Measurements from ENCODE around the gene RHOH.

The RHOH gene

GRCh38 chr4:40170588-40170987 is 26.2 kb upstream of the RHOH start:
- Histone ChIP-seq H3K9ac (no peak overlapping the region), H3K27ac (no peak overlapping the region), H3K79me2 (ENCODE audit: insufficient read depth, low read depth) (no peaks in the 10 kb centered on the region), H3K4me3 (IDR thresholded peaks at IDR 0.05; ENCODE audit: insufficient read depth, low read depth, low read length) (no peak overlapping the region), H4K20me1 (ENCODE audit: insufficient read depth) (no peaks in the 10 kb centered on the region), H3K4me1 (ENCODE audit: low read depth, poor library complexity, severe bottlenecking) (no peaks in the 10 kb centered on the region), H2AFZ (ENCODE audit: low read depth) (no peak overlapping the region), H3K27me3 (ENCODE audit: insufficient read depth, low read depth) (no peaks in the 10 kb centered on the region), H3K36me3 (ENCODE audit: insufficient read depth) (no peaks in the 10 kb centered on the region), H3K4me2 (no peak overlapping the region)
- no peak for TF ChIP-seq CTCF (conservative IDR thresholded peaks at IDR 0.05; ENCODE audit: low read depth, low read length)

GRCh38 chr4:40173470-40173875 is 23.4 kb upstream of the RHOH start:
- Histone ChIP-seq H3K27ac (no peak overlapping the region), H3K27me3 (ENCODE audit: insufficient read depth, low read depth) (no peaks in the 10 kb centered on the region), H3K36me3 (ENCODE audit: insufficient read depth) (no peaks in the 10 kb centered on the region), H3K79me2 (ENCODE audit: insufficient read depth, low read depth) (no peaks in the 10 kb centered on the region), H4K20me1 (ENCODE audit: insufficient read depth) (no peaks in the 10 kb centered on the region), H3K9ac (no peak overlapping the region), H3K4me3 (IDR thresholded peaks at IDR 0.05; ENCODE audit: insufficient read depth, low read depth, low read length) (no peak overlapping the region), H3K4me1 (ENCODE audit: low read depth, poor library complexity, severe bottlenecking) (no peaks in the 10 kb centered on the region), H2AFZ (ENCODE audit: low read depth) (no peak overlapping the region), H3K4me2 (no peak overlapping the region)
- TF ChIP-seq CTCF (conservative IDR thresholded peaks at IDR 0.05; ENCODE audit: low read depth, low read length) = no peak

- H2AFZ ChIP-seq (ENCODE audit: low read depth) = no peak overlapping the region
- no peak overlapping the region for H3K4me3 ChIP-seq (IDR thresholded peaks at IDR 0.05; ENCODE audit: insufficient read depth, low read depth, low read length)
- H3K27ac ChIP-seq = no peak overlapping the region
- no peak overlapping the region for H3K4me2 ChIP-seq
- H4K20me1 ChIP-seq (ENCODE audit: insufficient read depth) = no peaks in the 10 kb centered on the region
- H3K4me1 ChIP-seq (ENCODE audit: low read depth, poor library complexity, severe bottlenecking) = peaks cover 5% of the 10 kb centered on the region
- H3K27me3 ChIP-seq (ENCODE audit: insufficient read depth, low read depth) = no peaks in the 10 kb centered on the region
- no peaks in the 10 kb centered on the region for H3K79me2 ChIP-seq (ENCODE audit: insufficient read depth, low read depth)
- H3K9ac ChIP-seq = no peak overlapping the region
- no peaks in the 10 kb centered on the region for H3K36me3 ChIP-seq (ENCODE audit: insufficient read depth)
- TF ChIP-seq CTCF (conservative IDR thresholded peaks at IDR 0.05; ENCODE audit: low read depth, low read length) = no peak
Observed at GRCh38 chr4:40176602-40177001, 20.2 kb upstream of the RHOH start.

- no peak overlapping the region for H3K4me2 ChIP-seq
- H3K4me1 ChIP-seq (ENCODE audit: low read depth, poor library complexity, severe bottlenecking) = peaks cover 5% of the 10 kb centered on the region
- no peak overlapping the region for H3K4me3 ChIP-seq (IDR thresholded peaks at IDR 0.05; ENCODE audit: insufficient read depth, low read depth, low read length)
- TF ChIP-seq CTCF (conservative IDR thresholded peaks at IDR 0.05; ENCODE audit: low read depth, low read length) = no peak
- H3K27me3 ChIP-seq (ENCODE audit: insufficient read depth, low read depth) = no peaks in the 10 kb centered on the region
- H4K20me1 ChIP-seq (ENCODE audit: insufficient read depth) = no peaks in the 10 kb centered on the region
- H3K27ac ChIP-seq = no peak overlapping the region
- H2AFZ ChIP-seq (ENCODE audit: low read depth) = no peak overlapping the region
- no peaks in the 10 kb centered on the region for H3K79me2 ChIP-seq (ENCODE audit: insufficient read depth, low read depth)
- no peaks in the 10 kb centered on the region for H3K36me3 ChIP-seq (ENCODE audit: insufficient read depth)
- H3K9ac ChIP-seq = no peak overlapping the region
Observed at GRCh38 chr4:40177591-40177990, 19.2 kb upstream of the RHOH start.

Measured in KMS-11 (cell line).